GM10266 (cell line): ENCODE results near the gene ADAM15.

Source experiments
- DNase-seq: peaks from one replicate; pipeline ENCODE4 v3.0.0; 2012; ENCODE audit errors: extremely low spot score
- CTCF ChIP-seq: IDR thresholded peaks from 2 replicates; pipeline ENCODE4 v1.5.1; 2012; ENCODE audit warnings: mild to moderate bottlenecking, low read depth; ENCODE audit not compliant: control insufficient read depth, insufficient read depth; ENCODE audit errors: missing control alignments

The ADAM15 gene

GRCh38 chr1:155107309-155108264 is 56.5 kb downstream of the ADAM15 start:
- no peak for DNase-seq
- TF ChIP-seq CTCF: no peak

GRCh38 chr1:155108296-155108695 is 57.2 kb downstream of the ADAM15 start:
- TF ChIP-seq CTCF: no peak

GRCh38 chr1:155110381-155110780 is 59.3 kb downstream of the ADAM15 start:
- TF ChIP-seq CTCF: no peak
- no peak for DNase-seq

More at GRCh38 chr1:155108296-155108695, 57.2 kb downstream of the ADAM15 start:
- no peak for DNase-seq

- no peak for DNase-seq
- TF ChIP-seq CTCF: no peak
Measured at GRCh38 chr1:155110826-155111225, 59.7 kb downstream of the ADAM15 start.
